H1 (cell line): Measurements from ENCODE around the gene CAP2. TPM values are rescaled to one million over a fixed set of nuclear protein-coding genes. Genes with fewer than 3 reads are reported as not detected.

ENCODE experiments used
- CTCF ChIA-PET: fragments of 300-600 bp; sonication (Branson Sonifier 250); formaldehyde crosslinking; loops from one replicate; lab custom pipeline; 2021; ENCODE audit not compliant: partially characterized antibody; lab: Charles Lee
- POLR2A ChIA-PET: fragments of 300-600 bp; sonication (Branson Sonifier 250); formaldehyde crosslinking; loops from one replicate; lab custom pipeline; 2021; ENCODE audit warnings: inconsistent platforms; ENCODE audit not compliant: partially characterized antibody; lab: Charles Lee
- DNase-seq, 2 experiments: peaks; one replicate each; pipeline versions ENCODE4 v3.0.0 to v3.0.0-alpha.2; 2010 to 2022; ENCODE audit warnings: low spot score in 2 of 2, low read depth in 1 of 2, mixed read lengths in 1 of 2
- FAIRE-seq: peaks from 2 replicates; lab custom pipeline; 2011; peaks lifted over from hg19 to GRCh38; lab: Jason Lieb, UNC
- H2AFZ ChIP-seq: 2 replicates; pipeline ENCODE4 v1.8.1; 2012; ENCODE audit warnings: low read length, inconsistent platforms
- H2AK5ac ChIP-seq: 2 replicates; pipeline ENCODE4 v1.6.1; 2013; ENCODE audit warnings: low read depth, low read length
- H2BK120ac ChIP-seq: replicated peaks from 2 replicates; pipeline ENCODE3; 2013; ENCODE audit warnings: low read depth, low read length, inconsistent platforms
- H2BK12ac ChIP-seq: 2 replicates; pipeline ENCODE4 v1.6.1; 2013; ENCODE audit warnings: low read depth, low read length
- H2BK15ac ChIP-seq: 2 replicates; pipeline ENCODE4 v1.6.1; 2013; ENCODE audit warnings: low read length
- H2BK20ac ChIP-seq: 2 replicates; pipeline ENCODE4 v1.6.1; 2013; ENCODE audit warnings: low read length
- H2BK5ac ChIP-seq: 2 replicates; pipeline ENCODE4 v1.6.1; 2013; ENCODE audit warnings: low read depth, low read length
- H3K14ac ChIP-seq: 2 replicates; pipeline ENCODE4 v1.6.1; 2013; ENCODE audit warnings: inconsistent platforms; ENCODE audit not compliant: insufficient read length
- H3K18ac ChIP-seq: 2 replicates; pipeline ENCODE4 v1.6.1; 2013; ENCODE audit warnings: low read length; ENCODE audit errors: extremely low read depth
- H3K23ac ChIP-seq: 2 replicates; pipeline ENCODE4 v1.6.1; 2013; ENCODE audit warnings: inconsistent platforms; ENCODE audit not compliant: insufficient read length
- H3K23me2 ChIP-seq: 2 replicates; pipeline ENCODE4 v1.6.1; 2013; ENCODE audit warnings: low read depth, low read length
- H3K27ac ChIP-seq: 2 replicates; pipeline ENCODE4 v1.6.1; 2011; ENCODE audit warnings: low read depth, low read length, inconsistent platforms
- H3K27me3 ChIP-seq, 4 experiments: replicated peaks in 1 of 4; 1 replicate in 1 of 4; 2 replicates in 3 of 4; pipeline versions ENCODE4 v1.6.1 to v1.8.1; 2011 to 2013; ENCODE audit warnings: low read length in 3 of 4, mild to moderate bottlenecking in 3 of 4, inconsistent platforms in 2 of 4, mixed read lengths in 2 of 4, moderate library complexity in 1 of 4; ENCODE audit not compliant: control insufficient read depth in 3 of 4, insufficient read depth in 3 of 4; ENCODE audit errors: extremely low read depth in 1 of 4
- H3K36me3 ChIP-seq, 4 experiments: 2 replicates each; pipeline versions ENCODE4 v1.6.1 to v1.8.1; 2011 to 2013; ENCODE audit warnings: mild to moderate bottlenecking in 4 of 4, low read length in 3 of 4, moderate library complexity in 2 of 4, control low read depth in 1 of 4, inconsistent platforms in 1 of 4; ENCODE audit not compliant: insufficient read depth in 4 of 4, control insufficient read depth in 2 of 4
- H3K4ac ChIP-seq: replicated peaks from 2 replicates; pipeline ENCODE3; 2013; ENCODE audit warnings: low read length, low read depth, mixed read lengths, inconsistent platforms; ENCODE audit not compliant: insufficient read length
- H3K4me1 ChIP-seq, 4 experiments: replicated peaks in 1 of 4; 1 replicate in 1 of 4; 2 replicates in 3 of 4; pipeline versions ENCODE4 v1.6.1 to v1.8.1; 2011 to 2013; ENCODE audit warnings: low read length in 3 of 4, inconsistent platforms in 2 of 4, mixed read lengths in 1 of 4; ENCODE audit not compliant: insufficient read depth in 4 of 4, control insufficient read depth in 3 of 4
- H3K4me2 ChIP-seq, 2 experiments: 2 replicates each; pipeline versions ENCODE4 v1.6.1 to v1.8.1; 2011 to 2013; ENCODE audit warnings: low read depth in 2 of 2, low read length in 2 of 2, control low read depth in 1 of 2, inconsistent platforms in 1 of 2, mild to moderate bottlenecking in 1 of 2; ENCODE audit not compliant: insufficient read depth in 1 of 2
- H3K4me3 ChIP-seq, 4 experiments: fragments of 200-600, 300-600 bp in 1 of 4; sonication (generic), shearing (Covaris generic), sonication (Bioruptor Twin) in 1 of 4; 2 replicates each; pipeline versions ENCODE4 v1.5.1 to v1.8.1; 2011 to 2016; ENCODE audit warnings: low read length in 4 of 4, low read depth in 3 of 4, control low read depth in 2 of 4, inconsistent platforms in 2 of 4, mild to moderate bottlenecking in 2 of 4, mixed read lengths in 1 of 4, moderate library complexity in 1 of 4; ENCODE audit not compliant: insufficient read depth in 2 of 4; ENCODE audit errors: extremely low read depth in 1 of 4
- H3K56ac ChIP-seq: replicated peaks from 2 replicates; pipeline ENCODE3; 2013; ENCODE audit warnings: low read depth, mild to moderate bottlenecking, mixed read lengths, low read length, inconsistent platforms; ENCODE audit not compliant: insufficient read length
- H3K79me1 ChIP-seq: 2 replicates; pipeline ENCODE4 v1.6.1; 2013; ENCODE audit warnings: low read depth, low read length, control low read depth
- H3K79me2 ChIP-seq, 2 experiments: 2 replicates each; pipeline versions ENCODE4 v1.6.1 to v1.8.1; 2012 to 2013; ENCODE audit warnings: low read length in 2 of 2, mild to moderate bottlenecking in 2 of 2, inconsistent platforms in 1 of 2; ENCODE audit not compliant: insufficient read depth in 2 of 2, control insufficient read depth in 1 of 2
- H3K9ac ChIP-seq, 4 experiments: replicated peaks in 1 of 4; 1 replicate in 1 of 4; 2 replicates in 3 of 4; pipeline versions ENCODE4 v1.6.1 to v1.8.1; 2011 to 2013; ENCODE audit warnings: low read depth in 3 of 4, low read length in 3 of 4, control low read depth in 2 of 4, mild to moderate bottlenecking in 2 of 4, moderate library complexity in 2 of 4, inconsistent platforms in 1 of 4; ENCODE audit errors: extremely low read depth in 1 of 4
- H3K9me3 ChIP-seq, 2 experiments: 2 replicates each; pipeline versions ENCODE4 v1.6.1 to v1.8.1; 2012 to 2013; ENCODE audit warnings: mild to moderate bottlenecking in 2 of 2, moderate library complexity in 2 of 2, control low read depth in 1 of 2, inconsistent platforms in 1 of 2, low read depth in 1 of 2, low read length in 1 of 2, mixed read lengths in 1 of 2; ENCODE audit not compliant: insufficient read depth in 2 of 2
- H4K20me1 ChIP-seq, 2 experiments: replicated peaks in 1 of 2; 2 replicates each; pipeline versions ENCODE3 to v1.8.1; 2011 to 2013; ENCODE audit warnings: inconsistent platforms in 2 of 2, low read length in 2 of 2, mild to moderate bottlenecking in 1 of 2; ENCODE audit not compliant: insufficient read depth in 2 of 2, control insufficient read depth in 1 of 2
- H4K5ac ChIP-seq: 2 replicates; pipeline ENCODE4 v1.6.1; 2013; ENCODE audit warnings: low read length, low read depth, mixed read lengths, inconsistent platforms; ENCODE audit not compliant: insufficient read length
- H4K8ac ChIP-seq: 2 replicates; pipeline ENCODE4 v1.8.0; 2013; ENCODE audit warnings: mild to moderate bottlenecking, moderate library complexity, low read length, inconsistent platforms; ENCODE audit not compliant: insufficient read depth; ENCODE audit errors: extremely low read depth
- H4K91ac ChIP-seq: replicated peaks from 2 replicates; pipeline ENCODE3; 2013; ENCODE audit warnings: low read length, mixed read lengths, inconsistent platforms; ENCODE audit not compliant: insufficient read length
- ASH2L ChIP-seq: fragments of 200-600, 300-600 bp; sonication (generic); IDR thresholded peaks from one replicate; pipeline ENCODE4 v1.7.1; 2017; ENCODE audit warnings: low read length
- BRCA1 ChIP-seq: IDR thresholded peaks from 2 replicates; pipeline ENCODE4 v1.6.1; 2012; ENCODE audit warnings: low read depth, low read length, improper control_type of control experiment
- HDAC2 ChIP-seq, 2 experiments: fragments of 300-600 bp in 1 of 2; sonication (generic) in 1 of 2; IDR thresholded peaks; 2 replicates each; pipeline ENCODE4 v1.6.1; 2011 to 2012; ENCODE audit warnings: low read depth in 2 of 2, low read length in 2 of 2, mild to moderate bottlenecking in 2 of 2, moderate library complexity in 2 of 2, borderline replicate concordance in 1 of 2, inconsistent platforms in 1 of 2
- POU5F1 ChIP-seq: IDR thresholded peaks from 2 replicates; pipeline ENCODE4 v1.6.1; 2011; ENCODE audit warnings: low read depth, mild to moderate bottlenecking, low read length, moderate library complexity
- RBBP5 ChIP-seq: IDR thresholded peaks from 2 replicates; pipeline ENCODE4 v1.7.1; 2012; ENCODE audit warnings: low read depth, mild to moderate bottlenecking, inconsistent platforms, low read length, moderate library complexity, borderline replicate concordance
- TAF1 ChIP-seq: IDR thresholded peaks from 2 replicates; pipeline ENCODE4 v1.6.1; 2011; ENCODE audit warnings: mild to moderate bottlenecking, low read depth, low read length
- polyA plus RNA-seq, 7 experiments: library from polyadenylated mRNA; depleted of rRNA in 3 of 7; stranded (reverse) in 5 of 7; unstranded in 2 of 7; fragments of >200 nt in 5 of 7; fragments of 200-250 nt in 2 of 7; gene quantifications; 1 replicate in 5 of 7; 2 replicates in 1 of 7; 4 replicates in 1 of 7; pipeline versions ENCODE4 v1.2.1 to v1.2.3, GENCODE V29; 2011 to 2013; ENCODE audit warnings: missing spikeins in 2 of 7, mixed read lengths in 2 of 7
- total RNA-seq: library from RNA; stranded (reverse); fragmentation: NEBNext Ultra II Directional; extraction: Animal tissue kit (Norgen Biotek cat#: 25700); gene quantifications from 2 replicates; pipeline ENCODE4 v1.2.1, GENCODE V29; 2021
- TF ChIP-seq, protein P1 (sequence below): IDR thresholded peaks from 2 replicates; pipeline ENCODE4 v1.6.1; 2012; ENCODE audit warnings: low read length, inconsistent platforms

CAP2 gene
- total and polyA plus RNA-seq, 2 of the 8 experiments (the other 6 are each of a cell fraction or from before 2014, with no cell fraction given) = 7.2 to 10.0 TPM

DNA sequence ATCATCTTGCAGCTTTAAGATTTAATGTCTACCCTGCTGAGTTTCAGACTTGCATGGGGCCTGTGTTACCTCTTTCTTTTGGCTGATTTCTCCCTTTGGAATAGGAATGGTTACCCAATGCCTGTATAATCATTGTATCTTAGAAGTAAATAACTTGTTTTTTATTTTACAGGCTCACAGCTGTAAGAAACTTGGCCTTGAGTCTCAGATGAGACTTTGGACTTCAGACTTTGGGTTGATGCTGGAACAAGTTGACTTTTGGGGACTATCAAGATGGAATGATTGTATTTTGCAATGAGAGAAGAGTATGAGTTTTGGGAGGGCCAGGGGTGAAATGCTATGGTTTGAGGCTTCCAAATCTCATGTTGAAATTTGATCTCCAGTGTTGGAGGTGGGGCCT, 34.9 kb upstream of the CAP2 start:
- H3K9me3 ChIP-seq = no peaks in the 10 kb centered on the region
- FAIRE-seq (no peak), DNase-seq (no peak)
- H3K79me2 ChIP-seq = no peaks in the 10 kb centered on the region
- POLR2A ChIA-PET = no interaction called here
- H3K23ac ChIP-seq = no peak overlapping the region
- no peak overlapping the region for H3K9ac ChIP-seq
- no peak overlapping the region for H4K5ac ChIP-seq
- H2BK5ac ChIP-seq = no peak overlapping the region
- no peak overlapping the region for H2BK12ac ChIP-seq
- H3K14ac ChIP-seq = no peak overlapping the region
- no peak overlapping the region for H2AFZ ChIP-seq
- no peak overlapping the region for H2BK15ac ChIP-seq
- no peak overlapping the region for H3K27ac ChIP-seq
- no peaks in the 10 kb centered on the region for H4K20me1 ChIP-seq
- H3K27me3 ChIP-seq = no peaks in the 10 kb centered on the region
- H3K18ac ChIP-seq = no peak overlapping the region
- no peak overlapping the region for H2BK20ac ChIP-seq
- no peak overlapping the region for H4K8ac ChIP-seq
- no peaks in the 10 kb centered on the region for H3K23me2 ChIP-seq
- no peak overlapping the region for H4K91ac ChIP-seq
- no peaks in the 10 kb centered on the region for H3K79me1 ChIP-seq
- no peak overlapping the region for H3K4me3 ChIP-seq
- H2BK120ac ChIP-seq = no peak overlapping the region
- TF ChIP-seq ASH2L (no peak), TAF1 (no peak), RBBP5 (no peak), HDAC2 (IDR thresholded peaks at IDR 0.05; ENCODE audit: borderline replicate concordance in 1 of 2, low read depth in 2 of 2, low read length in 2 of 2) (no peak), BRCA1 (no peak), POU5F1 (no peak)
- TF ChIP-seq, protein P1, sequence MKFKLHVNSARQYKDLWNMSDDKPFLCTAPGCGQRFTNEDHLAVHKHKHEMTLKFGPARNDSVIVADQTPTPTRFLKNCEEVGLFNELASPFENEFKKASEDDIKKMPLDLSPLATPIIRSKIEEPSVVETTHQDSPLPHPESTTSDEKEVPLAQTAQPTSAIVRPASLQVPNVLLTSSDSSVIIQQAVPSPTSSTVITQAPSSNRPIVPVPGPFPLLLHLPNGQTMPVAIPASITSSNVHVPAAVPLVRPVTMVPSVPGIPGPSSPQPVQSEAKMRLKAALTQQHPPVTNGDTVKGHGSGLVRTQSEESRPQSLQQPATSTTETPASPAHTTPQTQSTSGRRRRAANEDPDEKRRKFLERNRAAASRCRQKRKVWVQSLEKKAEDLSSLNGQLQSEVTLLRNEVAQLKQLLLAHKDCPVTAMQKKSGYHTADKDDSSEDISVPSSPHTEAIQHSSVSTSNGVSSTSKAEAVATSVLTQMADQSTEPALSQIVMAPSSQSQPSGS = no peak
- H3K4me1 ChIP-seq = no peaks in the 10 kb centered on the region
- H2AK5ac ChIP-seq = no peak overlapping the region
- CTCF ChIA-PET = interaction anchor here (0.5 to 0.8 kb wide), 2 partner anchors 76 to 200 kb away, joined by 3 read pairs; no protein-coding TSS in a partner anchor
- H3K4me2 ChIP-seq = no peak overlapping the region
- H3K4ac ChIP-seq = no peak overlapping the region
- H3K56ac ChIP-seq = no peak overlapping the region
- no peaks in the 10 kb centered on the region for H3K36me3 ChIP-seq
